ENCODE measurements around the gene CBARP.

Gene CBARP

DNA sequence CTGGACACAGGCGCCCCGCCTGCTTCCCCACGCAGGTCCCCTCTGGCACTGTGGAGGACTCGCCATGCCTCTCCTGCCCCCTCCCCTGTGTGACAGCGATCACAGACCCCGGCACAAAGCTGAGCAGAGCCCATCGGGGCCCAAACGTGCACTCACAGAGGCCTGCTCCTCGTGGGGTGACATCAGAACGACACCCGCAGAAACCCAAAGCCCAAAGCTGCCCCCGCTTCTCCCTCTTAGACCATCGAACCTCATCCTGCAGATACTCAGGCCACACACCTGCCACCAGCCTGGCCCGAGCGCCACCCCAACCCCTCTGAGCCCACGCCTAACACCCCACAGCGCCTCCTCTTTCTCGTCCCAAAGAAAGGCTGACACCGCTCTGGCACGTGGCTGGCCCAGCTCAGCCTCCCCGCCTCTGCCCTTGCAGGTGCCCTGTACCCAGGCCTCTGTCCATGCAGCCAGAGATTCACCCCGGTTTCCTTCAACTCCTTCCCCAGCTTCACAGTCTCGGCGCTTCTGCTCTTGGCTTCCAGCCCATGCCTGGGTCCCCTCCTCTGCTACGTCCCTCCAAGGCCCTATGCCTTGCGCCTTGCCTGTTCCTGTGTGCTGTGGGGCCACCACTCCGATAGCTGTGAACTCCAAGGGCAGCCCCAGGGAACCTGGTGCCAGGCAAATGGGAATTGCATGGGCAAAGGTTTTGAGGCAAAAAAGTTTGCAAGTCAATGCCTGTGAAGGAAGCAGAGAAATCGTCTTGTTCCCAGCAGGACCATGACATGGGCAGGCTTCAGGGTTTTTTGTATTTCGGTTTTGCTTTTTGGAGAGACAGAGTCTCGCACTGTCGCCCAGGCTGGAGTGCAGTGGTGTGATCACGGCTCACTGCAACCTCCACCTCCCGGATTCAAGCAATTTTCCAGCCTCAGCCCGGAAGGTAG is 831 bp upstream of the CBARP start:
- no peak for FAIRE-seq

DNA sequence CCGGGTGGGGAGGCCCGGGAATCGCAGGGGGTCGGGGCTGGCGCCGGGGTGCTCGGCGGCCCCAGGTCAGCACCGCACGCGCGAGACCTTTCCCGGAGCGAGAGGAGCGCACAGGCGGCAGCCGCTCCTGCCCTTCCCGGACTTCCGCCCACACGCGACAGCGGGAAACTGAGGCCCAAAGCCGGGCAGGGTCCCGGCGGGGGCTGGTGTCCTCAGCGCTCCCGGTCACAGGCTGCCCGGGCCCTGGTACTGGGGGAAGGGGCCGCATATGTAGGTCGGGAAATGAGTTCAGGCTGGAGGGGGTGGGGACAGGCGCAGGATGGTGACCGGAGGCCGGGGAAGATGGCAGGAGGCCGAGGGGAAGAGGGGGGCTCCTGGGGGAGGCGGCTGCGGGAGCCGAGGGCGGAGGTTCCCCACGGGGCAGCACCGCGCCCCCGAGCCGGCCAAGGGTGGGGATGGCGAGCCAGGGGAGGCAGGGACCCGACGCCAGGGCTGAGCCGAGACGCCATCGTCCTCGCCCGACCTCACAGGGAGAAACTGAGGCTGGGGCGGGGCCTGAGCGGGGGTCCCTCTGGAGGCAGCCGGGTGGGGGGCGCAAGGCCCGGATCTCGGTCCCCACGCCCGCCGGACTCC is 662 bp downstream of the CBARP start:
- no peak for FAIRE-seq

DNA sequence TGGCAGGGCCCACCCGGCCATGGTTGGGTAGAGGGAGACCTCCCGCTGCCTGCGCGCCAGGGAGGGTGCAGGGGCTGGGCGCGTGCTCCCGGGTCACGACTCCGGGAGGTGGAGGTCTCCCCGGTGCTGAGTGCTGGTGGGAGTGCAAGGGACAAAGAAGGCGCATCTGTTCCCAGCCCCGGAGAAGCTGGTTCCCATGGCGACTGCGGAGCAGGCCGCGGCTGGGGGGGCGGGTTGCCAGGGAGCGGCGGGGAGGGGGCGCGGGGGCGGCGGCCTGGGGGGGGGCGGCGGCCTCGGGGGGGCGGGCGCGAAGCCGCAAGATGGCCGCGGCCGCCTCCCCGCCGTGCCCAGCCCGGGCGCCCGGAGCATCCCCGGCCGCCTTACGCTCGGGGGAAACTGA is 1.2 kb downstream of the CBARP start:
- FAIRE-seq: no peak

DNA sequence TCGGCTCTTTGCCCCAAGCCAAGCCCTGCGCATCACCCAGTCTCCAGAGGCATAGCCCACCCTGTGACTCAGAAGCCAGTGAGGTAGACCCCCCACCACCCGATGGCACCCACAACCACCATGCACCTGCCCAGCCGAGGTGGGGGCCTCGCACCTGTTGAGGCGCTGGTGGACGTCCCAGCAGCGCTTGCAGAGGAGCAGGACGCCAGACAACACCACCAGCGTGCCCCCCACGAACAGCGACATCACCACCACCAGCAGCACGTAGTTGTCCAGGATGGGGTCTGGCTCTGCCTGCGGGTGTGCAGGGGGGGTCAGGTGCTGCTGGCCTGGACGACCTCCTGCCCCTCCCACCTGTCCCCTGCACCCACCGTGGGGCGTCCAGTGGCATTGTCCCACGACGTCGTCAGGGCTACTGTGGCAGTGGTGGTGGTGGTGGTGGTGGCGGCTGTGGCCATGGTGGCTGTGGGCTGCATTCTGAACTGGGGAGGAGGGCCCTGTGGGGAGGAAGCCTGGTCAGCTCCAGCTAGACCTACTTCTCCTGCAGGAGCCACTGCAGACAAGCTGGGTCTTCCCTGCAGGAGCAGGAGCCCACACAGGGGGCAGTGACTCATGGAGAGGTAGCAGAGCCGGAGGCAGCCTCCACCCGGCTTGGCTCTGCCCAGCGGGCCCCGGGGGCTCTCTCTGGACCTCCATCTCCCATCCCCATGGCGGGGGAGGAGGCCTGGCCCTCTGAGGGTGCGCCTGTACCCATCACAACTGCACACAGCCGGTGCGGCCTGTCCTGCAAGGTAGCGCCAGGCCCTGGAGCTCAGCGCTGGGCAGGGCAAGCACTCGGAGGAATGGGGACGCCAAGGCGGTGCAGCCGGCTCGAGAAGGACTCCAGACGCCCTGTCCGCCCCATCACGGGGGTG is 1.9 kb downstream of the CBARP start:
- no peak for FAIRE-seq

DNA sequence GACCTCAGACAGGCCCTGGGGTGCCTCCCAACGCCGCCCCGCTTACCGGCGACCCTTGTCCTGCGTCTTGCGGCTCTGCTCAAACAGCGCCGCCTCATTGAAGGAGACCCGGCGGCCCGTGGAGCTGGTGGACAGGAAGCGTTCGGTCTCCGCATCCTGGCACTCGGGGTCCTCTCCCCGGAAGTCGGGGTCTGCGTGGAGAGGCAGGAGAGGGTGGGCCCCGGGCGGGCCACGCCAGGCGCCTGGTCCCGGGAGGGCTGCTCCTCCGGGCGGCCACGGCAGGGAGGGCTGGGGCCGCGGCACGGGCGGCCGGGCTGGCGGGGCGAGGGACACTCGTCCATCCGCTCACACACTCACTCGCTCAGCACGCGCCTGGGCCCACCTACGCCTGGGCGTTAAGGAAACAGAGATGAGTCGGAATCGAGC is 2.8 kb downstream of the CBARP start:
- FAIRE-seq: no peak

DNA sequence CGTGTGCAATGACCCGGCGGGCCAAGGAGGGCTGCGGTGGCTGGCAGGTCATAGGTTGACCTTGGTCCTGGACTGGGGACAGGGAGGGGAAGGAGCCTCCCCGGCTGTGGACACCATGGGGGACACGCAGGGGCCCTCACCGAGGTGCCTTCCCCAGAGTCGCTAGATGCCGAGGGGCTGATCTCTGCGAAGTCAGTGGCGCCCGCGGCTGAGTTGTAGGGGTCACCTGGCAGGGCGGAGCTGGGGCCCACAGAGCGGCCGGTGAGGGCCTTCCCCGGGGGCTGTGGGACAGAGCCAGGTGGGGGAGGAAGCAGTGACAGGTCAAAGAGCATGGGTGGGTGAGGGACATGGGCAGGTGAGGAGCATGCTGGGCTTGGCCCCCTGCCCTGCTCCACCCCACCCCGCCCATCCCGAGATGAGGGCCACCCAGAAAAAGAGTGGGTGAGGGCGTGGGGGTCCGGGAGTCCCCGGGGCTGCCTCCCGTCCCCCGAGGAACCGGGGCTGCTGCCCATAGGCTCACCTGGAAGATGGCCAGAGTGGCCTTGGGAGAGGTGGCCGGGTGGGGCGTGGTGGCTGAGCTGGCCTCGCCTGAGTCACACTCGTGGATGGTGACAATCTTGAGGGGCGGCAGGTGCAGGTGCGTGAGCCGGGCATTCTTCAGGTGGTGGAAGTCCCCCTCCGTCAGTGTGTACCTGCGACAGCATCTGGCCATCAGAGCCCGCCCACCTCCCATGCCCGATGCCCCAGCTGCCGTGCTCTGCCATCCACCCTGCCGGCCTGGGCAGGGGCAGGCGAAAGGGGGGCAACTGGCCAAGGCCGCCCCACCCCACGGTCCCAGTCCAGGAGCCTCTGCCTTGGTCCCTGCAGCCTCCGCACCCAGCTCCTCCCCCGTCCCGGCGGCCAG is 3.5 kb downstream of the CBARP start:
- FAIRE-seq: no peak

DNA sequence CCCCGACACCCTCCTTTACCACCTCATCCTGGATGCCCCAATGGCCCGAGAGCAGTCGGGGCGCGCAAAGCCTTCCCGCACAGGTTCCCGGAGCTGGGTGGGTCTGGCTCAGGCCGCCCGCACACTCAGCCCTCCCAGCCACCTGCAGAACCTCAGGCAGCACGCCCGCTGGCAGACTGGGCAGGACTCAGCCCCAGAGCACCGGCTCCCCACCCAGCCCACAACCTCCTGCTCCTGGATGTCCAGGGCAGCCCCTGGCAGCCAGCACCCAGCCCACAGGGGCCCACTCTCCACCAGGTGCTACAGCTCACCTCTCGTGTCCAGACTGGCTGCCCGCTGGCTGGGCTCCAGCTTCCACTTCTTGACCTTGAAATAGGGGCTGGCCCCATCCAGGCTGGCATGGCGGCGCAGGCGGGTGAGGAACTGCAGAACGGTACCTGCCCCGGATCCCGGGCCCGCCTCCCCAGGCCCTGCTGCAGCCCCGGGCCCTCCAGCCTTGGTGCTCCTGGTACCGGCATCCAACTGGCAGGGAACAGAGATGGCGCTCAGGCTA is 4.6 kb downstream of the CBARP start:
- FAIRE-seq: no peak

DNA sequence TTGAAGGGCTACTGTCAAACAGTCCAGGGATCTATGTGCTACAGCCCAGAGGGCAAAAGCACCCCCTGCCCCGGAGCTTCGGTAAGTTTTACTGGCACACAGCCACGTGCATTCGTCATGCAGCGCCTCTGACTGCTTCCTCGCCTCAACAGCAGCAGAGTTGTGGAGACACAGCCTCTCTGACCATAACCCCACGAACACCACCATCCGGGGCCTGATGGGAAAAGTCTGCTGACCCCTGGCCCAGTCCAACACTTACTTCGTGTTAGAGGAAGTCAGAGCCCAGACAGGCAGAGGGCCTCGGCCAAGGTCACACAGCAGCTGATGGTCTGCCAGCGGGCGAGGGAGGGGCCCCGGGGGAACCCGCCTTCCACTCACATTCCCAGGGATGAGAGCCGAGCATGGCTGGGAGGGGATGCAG is 5.1 kb downstream of the CBARP start:
- no peak for FAIRE-seq

DNA sequence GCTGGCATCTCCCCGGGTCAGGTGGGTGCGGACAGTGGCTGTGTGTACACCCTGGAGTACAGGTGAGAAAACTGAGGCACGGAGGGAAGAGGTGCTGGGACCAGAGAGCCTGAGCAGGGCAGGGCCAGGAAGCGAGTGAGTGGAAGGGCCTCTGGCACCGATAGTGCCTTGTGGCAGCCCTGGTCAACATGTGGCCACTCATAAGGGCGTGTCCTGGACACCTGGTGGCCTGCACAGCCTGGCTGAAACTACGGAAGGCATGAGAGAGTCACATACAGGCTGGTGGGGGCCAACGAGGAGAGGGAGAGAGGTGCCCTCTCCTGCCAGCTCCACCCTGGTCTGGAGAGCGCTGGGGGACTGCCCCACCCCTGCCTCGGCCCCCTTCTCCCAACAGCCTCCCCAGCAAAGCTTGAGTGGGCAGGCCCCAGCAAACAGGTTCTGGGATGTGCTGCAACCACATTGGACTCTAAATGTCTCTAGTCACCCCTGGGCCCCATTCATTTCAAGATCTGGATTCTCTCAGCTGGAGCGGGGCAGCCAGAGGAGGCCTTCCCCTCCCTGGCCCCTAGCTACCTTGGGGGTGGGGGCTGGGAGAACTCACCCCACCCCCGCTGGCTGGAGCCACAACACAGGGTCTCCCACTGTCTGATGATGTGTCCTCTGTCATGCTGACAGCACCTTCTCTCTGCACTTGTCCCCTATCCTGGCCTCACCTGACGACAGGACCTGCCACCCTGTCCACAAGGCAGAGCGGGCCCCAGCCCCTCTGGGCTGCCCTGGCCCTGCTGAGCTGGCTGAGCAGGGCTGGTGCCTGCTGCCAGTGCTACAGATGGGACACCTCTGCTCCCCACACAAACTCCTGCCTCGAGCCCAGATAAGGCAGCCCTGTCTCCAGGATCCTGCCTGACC is 5.8 kb downstream of the CBARP start:
- FAIRE-seq: no peak

DNA sequence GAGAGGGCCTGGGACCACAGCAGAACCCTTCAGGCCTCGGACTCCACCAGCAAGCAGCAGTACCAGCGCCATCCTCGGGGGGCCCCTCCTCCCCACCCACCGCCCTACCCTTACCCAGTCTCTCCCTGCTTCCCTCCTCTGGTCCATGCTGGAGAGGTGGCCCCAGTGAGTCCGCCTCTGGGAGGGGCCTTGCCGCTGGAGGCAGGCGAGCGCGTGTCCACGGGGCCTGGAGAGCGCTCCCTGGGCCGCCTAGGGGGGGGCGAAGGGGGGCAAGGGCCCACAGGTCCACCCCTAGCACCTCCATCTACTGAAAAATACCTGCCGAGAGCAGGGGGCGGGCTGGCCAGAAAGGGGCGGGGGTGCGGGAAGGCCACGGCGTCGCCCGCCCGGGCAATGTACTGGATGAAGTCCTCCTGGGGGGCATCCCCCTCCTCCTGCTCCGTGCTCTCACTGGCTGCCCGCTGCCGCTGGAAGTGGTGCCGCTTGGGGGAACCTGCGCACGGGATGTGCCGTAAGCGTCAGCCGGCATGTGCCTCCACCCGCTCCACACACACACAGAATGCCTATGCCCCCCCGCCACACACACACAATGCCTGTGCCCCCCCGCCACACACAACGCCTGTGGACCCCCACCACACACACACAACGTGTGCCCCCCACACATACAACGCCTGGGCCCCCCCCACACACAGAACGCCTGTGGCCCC is 6.9 kb downstream of the CBARP start:
- no peak for FAIRE-seq

DNA sequence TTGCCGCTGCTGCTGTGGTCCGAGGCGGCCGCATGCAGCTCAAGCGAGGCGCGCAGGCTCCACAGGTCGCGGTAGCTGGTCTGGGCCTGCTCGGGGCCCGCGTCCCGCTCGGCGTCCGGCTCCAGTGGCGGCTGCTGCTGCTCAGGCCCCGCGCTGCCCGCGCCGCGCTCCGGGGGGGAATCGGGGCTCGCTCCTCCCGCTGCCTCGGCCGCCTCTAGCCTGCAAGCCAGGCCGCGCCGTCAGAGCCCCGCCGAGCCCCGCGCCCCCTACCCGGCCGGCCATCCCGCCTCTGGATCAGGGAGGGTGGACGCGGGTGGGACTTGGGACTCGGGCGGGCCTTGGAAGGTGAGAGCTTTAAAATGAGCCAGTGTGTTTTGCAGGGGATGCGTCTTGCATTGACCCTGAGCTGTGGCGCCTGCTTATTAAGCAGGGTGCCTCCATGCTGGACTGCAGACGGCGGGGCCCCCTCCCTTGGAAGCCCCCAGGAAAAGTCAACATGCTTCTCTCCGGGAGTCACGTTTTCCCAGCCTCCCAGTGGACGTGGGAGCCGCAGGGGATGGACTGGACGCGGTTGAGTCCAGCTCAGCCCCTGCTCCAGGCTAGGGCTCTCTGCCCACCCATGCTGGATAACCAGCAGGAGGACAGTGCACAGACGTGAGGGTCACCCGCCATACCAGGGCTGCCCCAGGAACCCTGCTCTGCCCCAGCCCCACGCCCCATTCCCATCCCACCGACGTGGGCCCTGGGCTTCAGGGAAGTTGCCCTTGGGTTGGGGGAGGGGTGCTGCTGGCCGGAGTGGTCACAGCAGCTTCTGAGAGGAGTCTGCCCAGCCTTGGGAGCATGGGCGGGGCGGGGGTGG is 7.7 kb downstream of the CBARP start:
- no peak for FAIRE-seq

DNA sequence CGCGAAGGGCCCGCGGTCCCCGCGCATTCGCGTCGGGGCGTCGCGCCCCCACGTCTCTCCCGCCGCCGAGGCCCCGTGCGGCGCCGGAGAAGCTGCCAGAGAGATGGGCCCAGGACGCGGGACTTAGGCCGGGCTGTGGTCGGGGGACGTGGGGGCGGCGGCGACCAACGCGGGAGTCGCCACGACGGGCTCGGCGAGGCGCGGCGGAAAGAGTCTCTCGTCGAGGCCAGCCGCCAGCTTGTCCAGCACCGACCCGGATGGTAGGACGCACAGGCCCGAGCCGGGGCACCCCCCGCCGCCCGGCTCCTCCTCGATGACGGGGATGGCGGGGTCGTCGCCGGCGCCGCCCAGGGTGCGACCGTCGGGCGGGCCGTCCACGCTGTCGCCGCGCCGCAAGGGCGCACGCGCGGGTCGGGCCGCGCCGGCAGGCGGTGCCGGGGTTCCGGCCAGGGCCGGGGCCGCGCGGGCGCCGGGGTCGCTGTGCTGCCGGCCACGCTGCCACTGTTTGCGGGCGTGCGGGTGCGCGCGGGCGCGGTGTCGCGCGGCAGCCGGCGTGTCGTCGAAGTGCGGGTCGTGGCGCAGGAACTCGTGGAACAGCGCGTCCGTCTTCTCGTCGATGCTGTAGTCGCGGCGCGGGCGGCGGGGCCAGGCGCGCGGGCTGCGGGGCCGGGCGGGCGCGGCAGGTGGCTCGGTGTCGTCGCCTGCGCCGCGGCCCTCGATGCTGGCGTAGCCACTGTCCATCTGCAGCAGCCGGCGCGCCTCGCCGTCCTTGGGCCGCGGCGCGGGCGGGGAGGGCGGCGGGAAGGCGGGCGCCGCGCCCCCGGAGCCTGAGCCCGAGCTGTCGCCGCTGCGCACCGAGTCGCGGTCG is 8.5 kb downstream of the CBARP start:
- no peak for FAIRE-seq

DNA sequence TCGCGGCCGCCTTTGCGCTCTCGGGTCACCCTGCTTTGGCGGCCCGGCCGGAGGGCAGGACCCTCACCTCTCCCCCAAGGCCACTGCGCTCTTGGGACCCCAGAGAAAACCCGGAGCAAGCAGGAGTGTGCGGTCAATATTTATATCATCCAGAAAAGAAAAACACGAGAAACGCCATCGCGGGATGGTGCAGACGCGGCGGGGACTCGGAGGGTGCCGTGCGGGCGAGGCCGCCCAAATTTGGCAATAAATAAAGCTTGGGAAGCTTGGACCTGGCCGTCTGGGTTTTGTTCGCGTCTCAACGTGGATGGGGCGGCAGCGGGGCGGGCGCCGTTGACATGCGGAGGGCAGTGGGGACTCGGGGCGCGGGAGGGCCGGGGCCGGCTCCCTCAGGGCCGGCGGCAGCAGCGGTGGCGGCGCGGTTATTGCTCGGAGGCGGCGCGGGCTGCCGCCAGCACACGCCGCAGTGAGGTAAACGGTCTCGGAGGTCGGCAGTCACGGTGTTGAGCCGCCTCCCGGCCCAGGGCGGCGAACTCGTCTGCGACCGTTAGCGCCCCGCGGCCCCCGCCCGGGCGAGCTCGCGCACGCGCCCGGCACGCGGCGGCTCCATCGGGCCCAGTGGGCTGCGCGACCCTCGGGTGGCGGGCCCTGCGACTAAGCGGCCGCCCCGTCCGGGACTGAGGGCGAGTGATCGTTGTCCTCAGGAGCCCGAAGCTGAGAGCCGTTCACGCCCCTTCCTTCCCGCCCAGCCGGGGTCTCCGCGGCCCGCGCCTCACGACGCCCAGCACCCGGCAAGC is 9.4 kb downstream of the CBARP start:
- FAIRE-seq: no peak

DNA sequence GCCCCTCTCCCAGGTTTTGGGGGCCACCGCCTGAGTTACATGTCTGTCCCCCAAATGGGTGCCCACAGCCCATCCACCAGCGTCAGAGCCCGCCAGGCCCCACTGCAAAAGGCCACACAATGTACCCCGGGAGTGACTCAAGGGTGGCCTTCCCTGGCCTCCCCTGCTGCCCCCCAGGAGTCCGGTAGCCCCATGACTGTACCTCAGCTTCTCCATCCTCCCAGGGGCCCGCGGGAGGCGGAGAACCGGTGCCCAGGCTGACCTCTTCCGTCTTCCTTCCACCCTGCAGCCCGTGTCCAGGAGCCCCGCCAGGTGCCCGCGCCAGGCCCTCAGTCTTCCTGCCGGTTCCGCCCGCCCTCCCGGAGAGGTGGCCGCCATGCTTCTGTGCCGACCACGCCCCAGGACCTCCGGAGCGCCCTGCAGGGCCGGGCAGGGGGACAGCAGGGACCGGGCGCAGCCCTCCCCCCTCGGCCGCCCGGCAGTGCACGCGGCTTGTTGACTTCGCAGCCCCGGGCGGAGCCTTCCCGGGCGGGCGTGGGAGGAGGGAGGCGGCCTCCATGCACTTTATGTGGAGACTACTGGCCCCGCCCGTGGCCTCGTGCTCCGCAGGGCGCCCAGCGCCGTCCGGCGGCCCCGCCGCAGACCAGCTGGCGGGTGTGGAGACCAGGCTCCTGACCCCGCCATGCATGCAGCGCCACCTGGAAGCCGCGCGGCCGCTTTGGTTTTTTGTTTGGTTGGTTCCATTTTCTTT is 10.3 kb downstream of the CBARP start:
- FAIRE-seq: no peak

DNA sequence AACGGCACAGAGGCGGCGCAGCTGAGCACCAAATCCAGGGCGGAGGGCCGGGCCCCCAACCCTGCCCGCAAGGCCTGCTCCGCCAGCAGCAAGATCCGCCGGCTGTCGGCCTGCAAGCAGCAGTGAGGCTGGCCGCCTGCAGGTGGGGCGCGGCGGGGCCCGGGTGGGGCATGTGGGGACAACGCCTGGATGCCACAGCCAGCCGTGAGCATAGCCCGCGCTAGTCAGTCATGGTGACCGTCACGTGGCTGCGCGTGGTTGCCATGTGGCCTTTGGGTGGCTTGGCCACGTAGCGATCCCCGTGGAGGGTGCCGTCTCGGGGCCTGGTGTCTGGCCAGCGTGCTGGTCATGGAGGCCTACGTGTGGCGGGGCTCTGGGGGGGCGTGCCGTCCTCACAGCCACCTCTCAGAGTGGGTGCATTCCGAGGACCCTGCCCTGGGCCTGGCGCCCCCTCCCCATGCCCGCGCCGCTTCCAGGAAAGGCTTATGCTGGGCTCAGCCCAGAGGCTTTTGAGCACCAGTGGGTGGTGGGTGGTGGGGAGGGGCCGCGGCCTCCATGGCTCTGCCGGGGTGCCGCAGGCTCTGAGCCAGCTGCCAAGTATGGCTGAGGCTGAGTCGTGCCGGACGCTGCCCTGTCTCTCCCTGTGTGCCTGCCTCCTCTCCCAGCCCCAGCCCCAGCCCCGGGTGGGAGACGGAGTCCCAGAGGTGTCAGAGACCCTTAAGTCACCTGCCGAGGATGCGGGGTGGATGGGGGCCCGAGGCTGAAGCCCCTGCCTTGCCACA is 11.1 kb downstream of the CBARP start:
- no peak for FAIRE-seq

DNA sequence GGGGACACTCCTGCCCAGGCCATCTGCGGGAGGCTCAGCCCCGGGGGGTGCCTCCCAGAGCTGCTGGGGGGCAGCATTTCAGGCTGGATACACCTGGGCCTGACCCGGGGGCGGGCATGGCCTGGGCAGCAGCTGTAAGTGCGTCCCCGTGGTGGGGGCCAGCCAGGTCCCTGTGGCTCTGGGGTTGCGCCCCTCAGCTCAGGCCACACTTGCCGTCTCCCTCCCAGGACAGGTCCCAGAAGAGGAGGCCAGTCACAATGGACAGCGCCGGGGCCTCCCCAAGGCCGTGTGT is 11.6 kb downstream of the CBARP start:
- FAIRE-seq: no peak
